DMS 273 treated with DMSO at 0.1 percent for 48 hours (cell line): ENCODE measurements around the gene RALGPS2.

Experiments used
- DNase-seq: peaks from one replicate; lab custom pipeline; 2025; lab: John Stamatoyannopoulos, UW

RALGPS2 gene, protein sequence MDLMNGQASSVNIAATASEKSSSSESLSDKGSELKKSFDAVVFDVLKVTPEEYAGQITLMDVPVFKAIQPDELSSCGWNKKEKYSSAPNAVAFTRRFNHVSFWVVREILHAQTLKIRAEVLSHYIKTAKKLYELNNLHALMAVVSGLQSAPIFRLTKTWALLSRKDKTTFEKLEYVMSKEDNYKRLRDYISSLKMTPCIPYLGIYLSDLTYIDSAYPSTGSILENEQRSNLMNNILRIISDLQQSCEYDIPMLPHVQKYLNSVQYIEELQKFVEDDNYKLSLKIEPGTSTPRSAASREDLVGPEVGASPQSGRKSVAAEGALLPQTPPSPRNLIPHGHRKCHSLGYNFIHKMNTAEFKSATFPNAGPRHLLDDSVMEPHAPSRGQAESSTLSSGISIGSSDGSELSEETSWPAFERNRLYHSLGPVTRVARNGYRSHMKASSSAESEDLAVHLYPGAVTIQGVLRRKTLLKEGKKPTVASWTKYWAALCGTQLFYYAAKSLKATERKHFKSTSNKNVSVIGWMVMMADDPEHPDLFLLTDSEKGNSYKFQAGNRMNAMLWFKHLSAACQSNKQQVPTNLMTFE

DNA sequence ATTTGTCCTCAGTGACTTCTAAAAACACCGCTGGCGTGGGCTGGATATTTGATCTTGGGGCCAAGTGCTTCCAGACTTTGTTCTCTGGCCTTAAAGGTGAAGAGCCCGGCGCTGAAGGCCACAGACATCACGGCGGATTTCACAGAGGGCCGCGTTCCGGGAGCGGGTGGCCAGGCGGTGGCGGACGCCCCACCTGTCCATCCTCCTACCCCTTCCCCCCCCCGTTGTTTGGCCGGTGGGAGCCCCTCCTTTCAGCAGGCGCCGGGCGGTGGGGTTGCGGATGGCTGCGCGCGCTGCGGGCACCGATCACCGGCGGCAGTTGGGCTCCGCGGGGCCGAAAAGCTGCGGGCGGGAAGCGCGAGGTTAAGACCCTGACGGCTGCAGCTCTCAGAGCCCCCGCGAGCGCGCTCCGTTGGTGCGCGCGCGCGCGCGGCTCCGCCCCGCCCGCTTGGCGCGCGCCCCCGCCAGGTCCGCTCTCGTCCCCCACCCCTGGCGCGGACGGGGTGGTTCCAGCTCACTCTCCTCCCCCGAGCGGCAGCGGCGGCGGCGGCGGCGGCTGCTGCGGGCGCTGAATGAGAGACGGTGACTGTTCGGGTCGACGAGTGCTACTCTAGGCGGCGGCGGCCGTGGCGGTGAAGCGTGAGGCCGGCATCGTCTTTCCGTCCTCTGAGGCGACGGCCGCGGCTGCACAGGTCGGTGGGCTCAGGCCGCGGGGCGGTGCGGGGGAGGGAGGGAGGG is at the start of gene RALGPS2:
Gene RALGPS2, plus strand, starts transcription at position 517 of the 738 bp plus-strand sequence. CDS start 51,521 bp downstream, outside the sequence.
- DNase-seq: peak; percentile 37

DNA sequence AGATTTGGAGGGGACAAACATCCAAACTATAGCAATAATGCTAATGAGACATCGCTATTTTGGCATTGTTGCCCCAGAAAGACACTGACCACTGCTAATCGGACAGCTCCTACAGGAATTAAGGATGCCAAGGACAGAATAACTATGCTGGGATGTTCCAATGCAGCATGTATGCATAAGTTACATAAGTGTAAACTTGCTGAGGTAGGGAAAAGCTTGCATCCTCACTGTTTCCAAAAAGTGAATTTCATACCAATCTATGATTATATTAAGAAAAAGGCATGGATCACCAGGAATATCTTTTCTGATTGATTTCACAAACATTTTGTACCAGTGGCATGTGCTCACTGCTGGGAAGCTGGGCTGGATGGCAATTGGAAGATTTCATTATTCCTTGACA is 45.8 kb upstream of the RALGPS2 start:
- no peak for DNase-seq

DNA sequence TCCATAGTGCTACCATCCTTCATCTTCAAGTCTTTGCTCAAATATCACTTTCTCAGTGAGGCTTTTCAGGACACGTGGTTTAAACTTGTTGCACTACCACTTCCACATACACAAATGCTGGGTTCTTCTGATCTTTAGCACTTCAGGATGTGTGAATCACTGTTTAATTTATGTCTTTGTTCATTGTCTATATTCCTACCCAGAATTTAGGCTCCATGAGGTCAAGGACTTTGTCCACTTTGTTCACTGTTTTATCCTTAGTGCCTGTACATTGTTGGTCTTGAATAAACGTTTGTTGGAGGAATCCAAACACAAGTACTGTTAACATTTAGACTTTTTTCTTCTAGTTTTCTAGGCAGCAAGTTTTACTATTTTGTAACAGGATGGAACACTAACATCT is 42.6 kb upstream of the RALGPS2 start:
- DNase-seq: no peak

DNA sequence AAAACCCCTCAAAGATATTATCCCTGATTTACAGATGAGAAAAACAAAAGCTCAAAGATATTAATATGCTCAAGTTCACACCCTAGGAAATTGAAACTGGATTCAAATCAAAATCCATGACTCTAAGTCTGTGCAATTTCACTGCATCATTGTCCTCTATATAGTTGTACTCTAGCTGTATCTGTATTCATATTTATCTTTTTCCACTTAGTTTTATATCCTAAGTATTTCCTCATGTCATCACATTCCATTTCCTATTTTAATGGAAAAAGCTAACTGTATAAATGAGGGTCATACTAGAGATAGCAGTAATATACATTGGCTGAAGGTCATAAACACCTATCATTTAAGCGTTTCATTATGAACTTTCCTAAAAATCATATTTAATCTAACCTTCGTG is 42.2 kb upstream of the RALGPS2 start:
- no peak for DNase-seq

DNA sequence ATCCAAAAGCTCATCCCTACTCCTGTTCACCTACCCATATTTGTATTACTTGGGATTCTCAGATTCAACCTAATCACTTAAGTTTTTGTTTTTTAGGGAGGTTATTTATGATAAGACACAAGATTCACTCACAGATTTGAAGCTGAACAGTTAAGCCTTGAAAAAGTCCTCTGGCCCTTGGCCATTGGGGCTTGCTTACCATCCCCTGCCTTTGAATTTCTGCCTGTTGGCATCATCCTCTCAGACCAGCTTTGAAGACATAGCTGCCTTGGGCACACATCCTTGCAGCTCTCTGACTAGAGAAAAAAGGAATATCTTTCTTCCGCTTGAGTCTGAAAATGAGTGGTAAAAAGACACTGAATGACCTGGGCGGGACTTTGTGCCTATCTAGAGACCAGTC is 41.8 kb upstream of the RALGPS2 start:
- DNase-seq: no peak

DNA sequence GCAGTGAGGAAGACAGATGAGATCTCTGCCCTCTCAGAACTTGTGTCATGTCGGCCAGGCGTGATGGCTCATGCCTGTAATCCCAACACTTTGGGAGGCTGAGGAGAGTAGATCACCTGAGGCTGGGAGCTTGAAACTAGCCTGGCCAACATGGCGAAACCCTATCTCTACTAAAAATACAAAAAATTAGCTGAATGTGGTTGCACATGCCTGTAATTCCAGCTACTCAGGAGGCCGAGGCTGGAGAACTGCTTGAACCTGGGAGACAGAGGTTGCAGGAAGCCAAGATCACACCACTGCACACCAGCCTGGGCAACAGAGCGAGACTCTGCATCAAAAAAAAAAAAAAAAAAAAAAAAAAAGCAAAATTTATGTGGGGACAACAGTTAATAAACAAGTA is 40.9 kb upstream of the RALGPS2 start:
- no peak for DNase-seq

DNA sequence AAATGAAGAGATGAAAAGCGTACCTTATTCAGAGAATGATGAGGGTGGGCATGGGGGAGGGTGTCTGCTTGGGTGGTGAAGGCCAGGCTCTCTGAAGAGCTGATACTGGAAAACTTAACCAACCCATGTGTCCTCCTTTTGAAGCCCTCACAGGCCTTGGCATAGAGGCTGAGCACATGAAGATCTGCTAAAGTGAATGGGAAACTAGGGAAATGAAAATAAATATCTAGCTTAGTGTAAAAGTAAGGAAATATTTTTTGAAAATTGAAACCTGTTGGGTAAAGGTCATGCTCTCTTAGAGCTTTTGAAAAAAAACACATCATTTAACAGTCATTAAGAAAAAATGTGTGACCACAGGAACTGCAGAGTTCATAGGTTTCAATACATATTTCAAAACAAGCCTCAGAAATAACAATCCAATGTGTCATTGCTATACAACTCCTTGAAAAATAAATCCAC is 40.5 kb upstream of the RALGPS2 start:
- DNase-seq: no peak

DNA sequence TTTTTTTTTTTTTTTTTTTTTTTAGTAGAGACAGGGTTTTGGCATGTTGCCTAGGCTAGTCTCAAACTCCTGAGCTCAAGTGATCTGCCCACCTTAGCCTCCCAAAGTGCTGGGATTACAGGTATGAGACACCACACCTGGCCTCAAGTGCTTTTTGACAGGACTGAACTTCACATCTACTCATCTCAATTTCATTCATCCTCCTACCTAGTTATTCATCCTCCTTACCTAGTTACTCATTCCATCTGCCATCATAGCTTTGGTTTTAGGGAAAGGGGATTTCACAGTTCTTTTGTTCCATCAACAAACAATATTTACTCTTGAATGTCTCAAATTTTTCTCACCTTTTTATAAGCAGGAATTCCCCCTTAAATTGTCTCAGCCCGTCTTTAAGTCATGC is 38.6 kb upstream of the RALGPS2 start:
- DNase-seq: no peak

DNA sequence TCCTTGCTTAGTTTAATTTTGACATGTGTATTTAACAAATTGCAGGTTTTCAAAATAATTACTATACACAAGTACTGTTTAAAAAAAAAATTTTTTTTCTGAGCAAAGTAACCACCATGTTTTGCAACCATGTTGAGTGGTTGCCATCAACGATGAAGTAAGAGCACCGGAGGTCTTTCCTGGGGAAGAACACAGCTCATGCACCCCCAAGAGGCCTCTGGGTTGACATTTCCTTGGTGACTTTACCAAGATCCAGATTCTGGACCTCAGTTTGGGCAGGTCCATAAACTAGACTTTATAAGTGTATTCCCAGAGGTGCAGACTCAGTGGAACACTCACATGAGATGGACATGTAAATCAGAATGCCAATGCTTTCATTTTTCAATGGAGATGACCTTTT is 36.8 kb upstream of the RALGPS2 start:
- DNase-seq: no peak

DNA sequence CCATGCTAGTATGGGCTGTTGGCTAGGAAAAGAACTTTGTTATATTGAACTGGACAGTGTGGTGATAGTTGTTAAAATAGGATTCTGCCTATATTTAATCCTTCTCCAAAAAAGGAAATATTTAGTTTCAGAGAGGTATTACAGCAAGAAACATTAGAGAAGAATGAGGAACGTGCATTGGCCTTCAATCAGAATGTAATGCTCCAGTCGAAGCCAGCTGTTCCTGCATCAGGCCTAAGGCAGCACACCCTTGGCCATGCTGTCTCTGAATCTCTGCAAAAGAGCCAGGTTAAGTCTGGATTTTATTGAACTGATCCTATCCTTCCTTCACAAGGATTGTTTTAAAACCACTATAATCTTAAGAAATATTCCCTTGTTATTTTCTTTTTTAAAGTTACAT is 35.3 kb upstream of the RALGPS2 start:
- no peak for DNase-seq

DNA sequence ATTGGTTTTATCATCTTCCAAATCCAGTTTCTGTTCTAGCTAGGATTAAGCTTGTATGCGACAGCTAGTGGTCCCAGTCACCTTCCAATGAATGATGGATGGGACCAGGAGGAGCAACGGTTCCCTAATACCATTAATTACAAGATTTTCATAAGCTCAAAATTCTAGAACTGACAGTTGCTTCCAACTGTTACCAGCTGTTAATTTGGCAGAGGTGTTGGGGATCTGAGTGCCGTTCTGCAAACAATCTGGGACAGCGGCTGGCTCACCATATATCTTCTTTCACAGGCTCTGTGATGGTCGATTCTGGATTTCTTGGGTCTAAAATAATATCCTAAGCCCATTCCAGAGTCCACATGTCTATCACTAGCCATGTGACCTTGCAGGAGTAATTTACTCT is 34.5 kb upstream of the RALGPS2 start:
- peak; percentile 9 for DNase-seq

DNA sequence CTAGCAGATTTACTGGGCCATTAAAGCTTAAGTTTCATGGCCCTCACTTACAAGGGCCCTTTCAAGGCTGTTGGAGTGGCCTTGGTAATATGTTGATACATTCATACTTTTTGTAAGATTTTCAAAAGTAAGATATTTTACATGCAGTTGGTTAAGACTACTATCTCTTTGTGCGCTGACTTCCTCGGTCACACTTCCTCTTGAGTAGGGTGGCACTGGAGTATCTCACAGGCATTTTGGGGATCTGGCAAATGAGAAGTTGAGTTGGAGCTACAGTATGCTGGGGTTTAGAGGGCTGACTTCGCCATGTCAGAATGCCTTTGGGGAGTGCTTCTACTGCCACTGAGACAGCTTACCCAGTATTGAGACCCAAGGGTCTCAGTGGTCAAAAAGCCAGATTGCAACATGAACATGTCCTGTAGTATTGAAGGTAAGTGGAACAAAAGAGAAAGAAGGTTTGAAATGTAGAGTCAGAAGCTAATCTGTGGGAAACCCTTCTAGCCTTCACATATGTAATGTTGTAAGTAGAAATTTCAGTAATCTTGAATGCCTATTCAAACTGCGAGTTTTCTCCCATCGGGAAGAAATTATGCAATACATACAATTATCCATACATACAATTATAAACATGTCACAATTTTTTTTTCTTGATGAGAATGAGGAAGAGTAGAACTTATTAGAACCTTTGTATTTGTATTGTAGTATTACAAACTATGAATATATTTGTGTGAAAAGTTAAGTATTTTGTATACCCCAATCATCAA is 32.3 kb upstream of the RALGPS2 start:
- DNase-seq: no peak

DNA sequence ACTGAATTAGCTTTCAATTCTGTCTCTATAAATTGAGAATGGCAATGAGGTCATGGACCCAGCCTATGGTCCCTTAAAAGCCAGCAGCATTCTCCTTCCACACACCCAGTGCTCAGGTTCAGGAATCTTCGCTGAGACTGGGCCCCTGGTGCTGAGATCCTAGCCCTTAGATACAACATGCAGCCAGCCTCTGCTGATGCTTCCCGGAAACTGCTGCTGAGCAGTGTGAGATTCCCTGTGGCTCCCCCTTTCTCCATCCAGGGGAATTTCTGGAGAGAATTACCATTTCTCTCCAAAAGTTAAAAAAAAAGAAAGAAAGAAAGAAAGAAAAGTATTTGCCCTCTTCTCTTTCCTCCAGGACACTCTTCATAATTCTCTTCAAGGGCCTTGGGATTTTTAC is 31.7 kb upstream of the RALGPS2 start:
- no peak for DNase-seq

DNA sequence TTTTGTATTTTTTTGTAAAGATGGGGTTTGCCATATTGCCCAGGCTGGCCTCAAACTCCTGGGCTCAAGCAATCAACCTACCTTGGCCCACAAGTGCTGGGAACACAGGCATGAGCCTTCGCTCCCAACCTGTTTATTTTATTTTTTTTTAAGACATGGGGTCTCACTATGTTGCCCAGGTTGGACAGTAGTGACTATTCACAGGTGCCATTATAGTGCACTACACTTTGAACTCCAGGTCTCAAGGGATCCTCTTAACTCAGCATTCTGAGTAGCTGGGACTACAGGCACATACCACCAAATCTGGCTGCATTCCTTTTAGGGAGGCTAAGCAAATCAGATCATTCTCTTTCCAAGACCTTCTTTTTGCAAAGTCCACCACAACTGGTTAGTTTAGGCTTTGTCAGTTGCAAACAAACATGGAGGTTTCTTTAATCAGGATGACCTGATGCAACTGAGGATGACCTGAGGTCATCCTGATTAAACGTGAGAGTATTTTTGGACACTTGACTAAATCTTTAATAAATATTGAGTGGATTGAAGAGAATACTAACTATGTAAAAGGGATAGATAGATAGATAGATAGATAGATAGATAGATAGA is 30.0 kb upstream of the RALGPS2 start:
- no peak for DNase-seq

DNA sequence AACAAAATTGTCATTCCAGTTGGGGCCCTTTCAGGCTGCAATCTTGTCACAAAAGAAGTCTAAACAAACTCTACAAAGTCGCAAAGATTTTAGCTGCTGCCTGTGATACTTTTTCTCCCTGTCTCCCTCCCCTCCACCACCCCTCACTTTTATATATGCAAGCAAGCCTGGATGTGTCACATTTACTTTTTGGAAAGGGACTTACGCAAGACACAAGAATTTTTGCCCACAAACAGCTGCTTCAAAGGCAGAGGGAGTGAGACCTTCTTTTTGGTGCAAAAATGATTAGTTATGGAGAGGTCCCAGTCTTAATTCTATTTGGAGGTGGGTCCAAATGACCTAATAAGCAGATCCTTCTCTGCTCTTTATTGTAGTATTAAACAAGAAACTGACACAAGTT is 22.9 kb upstream of the RALGPS2 start:
- DNase-seq: no peak

DNA sequence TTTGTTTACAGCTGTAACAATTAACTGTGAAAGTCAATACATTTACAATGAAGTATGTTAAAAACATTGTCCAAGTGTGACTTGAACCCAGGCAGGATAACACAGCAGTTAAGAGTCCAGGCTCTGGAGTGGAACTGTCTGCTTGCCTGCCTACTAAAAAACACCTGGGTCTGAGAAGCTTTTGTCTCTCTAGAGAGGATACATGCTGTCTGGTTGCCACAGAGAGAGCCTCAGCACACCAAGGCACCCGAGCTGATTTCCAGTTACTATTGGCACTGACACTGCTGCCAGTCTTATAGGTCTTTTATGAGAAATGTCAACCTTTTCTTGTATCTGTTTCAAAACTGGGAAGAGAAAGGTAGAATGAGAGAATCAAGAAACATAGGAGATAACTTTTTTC is 20.2 kb upstream of the RALGPS2 start:
- no peak for DNase-seq

DNA sequence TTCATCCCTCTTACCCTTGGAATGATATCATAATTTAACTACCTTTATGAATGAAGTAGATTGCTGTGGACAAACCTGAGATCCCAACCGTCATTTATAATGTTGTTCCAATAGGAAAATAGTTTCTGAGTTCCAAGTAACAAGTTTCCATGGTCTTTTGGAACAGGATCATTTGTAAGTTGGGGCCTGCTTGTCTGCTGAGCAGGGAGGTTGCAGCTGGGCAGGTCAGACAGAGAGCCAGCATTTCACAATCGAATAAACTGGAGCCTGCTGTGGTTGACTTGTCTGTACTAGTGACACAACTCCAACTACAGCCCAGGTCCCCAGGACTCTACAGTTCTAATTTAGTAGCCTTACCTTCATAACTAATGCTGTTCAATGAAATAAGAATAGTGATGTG is 18.6 kb upstream of the RALGPS2 start:
- no peak for DNase-seq

DNA sequence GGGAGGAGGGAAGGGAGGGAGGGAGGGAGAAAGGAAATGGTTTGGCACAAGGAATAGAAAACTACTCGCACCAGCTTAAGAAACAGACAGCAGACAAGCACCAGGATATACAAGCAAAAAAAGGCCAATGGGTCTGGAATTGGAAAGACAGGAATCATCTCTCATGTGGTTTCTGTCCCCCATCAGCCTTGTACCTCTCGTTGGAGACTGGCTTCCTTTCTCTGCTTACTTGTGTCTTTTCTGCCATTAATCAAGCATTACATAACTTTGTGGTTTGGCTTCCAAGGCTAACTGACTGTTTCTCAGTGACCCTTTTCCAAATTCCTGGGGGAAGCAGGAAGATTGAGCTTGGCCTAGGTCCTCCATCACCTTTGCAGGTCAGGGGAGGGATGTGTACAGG is 11.8 kb upstream of the RALGPS2 start:
- no peak for DNase-seq

DNA sequence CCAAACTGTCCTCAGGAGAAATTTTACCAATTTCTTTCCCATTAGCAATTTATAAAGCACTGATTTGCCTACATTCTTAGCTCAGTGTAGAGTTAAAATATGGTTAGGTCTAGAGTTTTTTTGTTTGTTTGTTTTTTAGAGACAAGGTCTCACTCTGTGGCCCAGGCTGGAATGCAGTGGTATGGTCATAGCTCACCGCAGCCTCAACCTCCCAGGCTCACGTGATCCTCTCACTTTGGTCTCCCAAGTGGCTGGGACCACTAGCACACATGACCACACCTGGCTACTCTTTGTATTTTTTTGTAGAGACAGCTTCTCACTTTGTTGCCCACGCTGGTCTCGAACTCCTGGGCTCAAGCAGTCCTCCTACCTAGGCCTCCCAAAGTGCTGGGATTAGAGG is 10.6 kb upstream of the RALGPS2 start:
- no peak for DNase-seq

DNA sequence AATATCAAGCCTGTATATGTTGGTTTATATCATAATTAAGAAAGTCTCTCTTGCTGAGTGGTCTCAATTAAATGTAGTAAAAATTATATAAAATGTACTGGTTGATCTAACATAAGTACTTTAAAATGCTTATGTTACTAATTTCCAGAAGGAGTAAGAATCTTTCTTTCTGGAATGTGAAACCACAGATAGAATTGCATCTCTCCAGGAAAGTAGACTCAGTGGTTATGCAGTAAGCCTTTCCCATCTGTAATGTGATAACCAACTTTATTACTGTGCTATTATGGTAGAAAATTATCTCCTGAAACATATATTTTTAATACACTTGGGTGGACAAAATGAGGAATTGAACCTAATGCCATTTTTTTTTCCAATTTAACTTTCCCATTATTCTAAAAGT is 8.9 kb upstream of the RALGPS2 start:
- DNase-seq: no peak

DNA sequence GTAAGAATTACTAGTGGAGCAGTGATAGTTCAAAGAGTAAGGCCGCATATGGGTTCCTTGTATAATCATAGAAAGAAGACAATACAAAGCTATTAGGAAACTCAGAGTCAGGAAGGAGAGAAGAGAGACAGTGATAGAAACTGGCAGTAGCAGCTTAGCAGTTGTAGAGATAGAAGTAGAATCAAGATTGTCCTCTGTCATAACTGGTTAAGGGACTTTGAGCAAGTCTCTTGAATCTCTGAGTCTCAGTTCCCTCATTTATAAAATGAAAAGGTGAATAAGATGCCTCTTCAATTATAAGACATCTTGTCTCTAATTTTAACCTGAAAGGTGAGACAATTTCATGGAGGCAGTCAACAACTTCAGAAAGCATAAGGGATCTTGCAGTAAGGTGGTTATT is 6.5 kb upstream of the RALGPS2 start:
- DNase-seq: no peak

DNA sequence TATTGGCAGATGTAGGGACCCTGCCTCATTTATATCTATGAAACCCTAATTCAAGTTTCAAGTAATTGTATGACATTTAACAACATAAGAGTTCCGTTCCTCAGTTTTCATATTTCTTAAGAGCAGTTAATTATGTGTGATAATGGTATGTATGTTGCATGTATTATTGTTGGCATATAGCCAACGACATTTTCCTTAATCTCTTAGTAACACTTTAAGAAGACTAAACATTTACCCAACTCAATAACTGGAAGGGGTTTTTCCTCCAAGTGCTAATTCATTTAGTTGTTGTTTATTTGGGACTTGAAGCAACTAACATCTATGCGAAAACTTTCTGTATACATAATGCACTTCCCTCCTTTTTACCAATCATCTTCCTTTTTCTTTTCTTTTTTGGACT is 1.5 kb upstream of the RALGPS2 start:
- DNase-seq: no peak
